Tibial nerve (tissue), 4 donors: ENCODE results near the gene B3GAT1.

Experiments
- CTCF ChIP-seq, 5 experiments: fragments of 200-600 bp in 3 of 5; fragments of 450-650 bp in 2 of 5; sonication (generic) in 3 of 5; IDR thresholded peaks; one replicate each; pipeline ENCODE4 v1.5.1; 2016 to 2019; ENCODE audit warnings: antibody characterized with exemption in 5 of 5, mild to moderate bottlenecking in 3 of 5, moderate library complexity in 2 of 5
- EP300 ChIP-seq, 2 donors: sonication (generic); formaldehyde crosslinking; IDR thresholded peaks; one replicate each; pipeline ENCODE4 v1.6.1; 2017; ENCODE audit warnings: antibody characterized with exemption in 2 of 2, mild to moderate bottlenecking in 1 of 2

- TF ChIP-seq EP300 (IDR thresholded peaks at IDR 0.05) (no peak), CTCF (IDR thresholded peaks at IDR 0.05) (no peak)
These were observed 33.7 kb upstream of the B3GAT1 start for GRCh38 chr11:134445601-134446325.
